Ishikawa (cell line): Measurements from ENCODE around the gene C17orf50.

Experiments
- CREB1 ChIP-seq: IDR thresholded peaks from 2 replicates; pipeline ENCODE4 v1.6.1; 2012; ENCODE audit warnings: low read depth
- EGR1 ChIP-seq: IDR thresholded peaks from 2 replicates; pipeline ENCODE4 v1.6.1; 2012
- EP300 ChIP-seq: IDR thresholded peaks from 2 replicates; pipeline ENCODE4 v1.6.1; 2012; ENCODE audit warnings: borderline replicate concordance
- FOXM1 ChIP-seq: IDR thresholded peaks from 2 replicates; pipeline ENCODE4 v1.6.1; 2012; ENCODE audit warnings: low read depth, borderline replicate concordance
- RAD21 ChIP-seq: IDR thresholded peaks from 2 replicates; pipeline ENCODE4 v1.6.1; 2012; ENCODE audit warnings: low read depth
- TAF1 ChIP-seq: IDR thresholded peaks from 2 replicates; pipeline ENCODE4 v1.6.1; 2012; ENCODE audit warnings: low read depth, mild to moderate bottlenecking
- ZBTB7A ChIP-seq: IDR thresholded peaks from 2 replicates; pipeline ENCODE4 v1.6.1; 2012; ENCODE audit warnings: low read depth

DNA sequence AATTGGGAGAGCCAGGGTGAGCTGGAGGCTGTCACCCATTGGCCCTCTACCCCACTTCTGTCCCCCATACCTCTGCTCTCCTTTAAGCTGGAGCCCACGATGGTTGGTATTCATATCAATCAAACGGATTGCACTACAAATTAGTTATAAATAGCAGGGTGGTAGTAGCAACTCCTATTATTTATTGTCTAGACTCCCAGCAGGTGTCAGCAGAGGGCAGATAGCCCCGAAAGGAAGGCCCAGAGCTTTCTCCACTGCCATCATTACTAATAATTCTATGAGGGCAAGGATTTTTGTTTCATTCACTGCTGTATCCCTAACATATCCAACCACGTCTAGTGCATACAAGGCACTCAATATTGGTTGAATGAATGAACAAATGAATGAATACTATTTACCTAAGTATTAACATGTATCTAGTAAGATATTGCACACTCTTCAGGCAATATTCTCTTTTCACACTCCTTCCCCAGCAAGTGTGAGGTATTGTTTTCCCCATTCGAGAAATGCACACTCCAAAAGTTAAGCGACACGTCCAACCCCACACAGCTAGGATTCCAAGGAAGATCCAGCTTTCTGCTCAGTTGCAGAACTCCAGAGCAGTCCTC lies 6.3 kb downstream of the C17orf50 start:
- TF ChIP-seq EGR1, result no peak
- peak; percentile 59 for TF ChIP-seq RAD21
- TF ChIP-seq TAF1, result no peak
- TF ChIP-seq FOXM1, result no peak
- no peak for TF ChIP-seq ZBTB7A
- TF ChIP-seq EP300, result no peak
- no peak for TF ChIP-seq CREB1
